A673 (cell line): ENCODE results near the gene TMEM163. TPM values are rescaled to one million over a fixed set of nuclear protein-coding genes. Genes with fewer than 3 reads are reported as not detected.

Experiments
- BruUV-seq: library from RNA; stranded (reverse); fragments of 400-500 nt; replicated peaks from 2 replicates; lab custom pipeline; 2021; lab: Mats Ljungman, UMichigan
- CTCF ChIA-PET: fragments of 300-600 bp; sonication (Branson Sonifier 250); formaldehyde crosslinking; loops from one replicate; lab custom pipeline; 2022; ENCODE audit warnings: antibody characterized with exemption; lab: Charles Lee
- POLR2A ChIA-PET: fragments of 300-600 bp; sonication (Branson Sonifier 250); formaldehyde crosslinking; loops from one replicate; lab custom pipeline; 2022; ENCODE audit warnings: antibody characterized with exemption; ENCODE audit not compliant: low non-redundant PET; lab: Charles Lee
- DNase-seq: peaks from one replicate; pipeline ENCODE4 v3.0.0-alpha.2; 2015; ENCODE audit warnings: low spot score
- H3K27ac ChIP-seq: fragments of 200-600 bp; sonication (generic); 2 replicates; pipeline ENCODE4 v1.5.1; 2016; ENCODE audit warnings: mixed run types, low read depth, mild to moderate bottlenecking, mixed read lengths, antibody characterized with exemption, low read length; ENCODE audit not compliant: poor library complexity, severe bottlenecking
- H3K27me3 ChIP-seq: fragments of 200-600 bp; sonication (generic); replicated peaks from 2 replicates; pipeline ENCODE4 v1.6.1; 2017; ENCODE audit warnings: mixed run types, low read depth, mild to moderate bottlenecking, mixed read lengths, antibody characterized with exemption, low read length; ENCODE audit not compliant: insufficient read depth, poor library complexity
- H3K36me3 ChIP-seq: fragments of 200-600 bp; sonication (generic); 2 replicates; pipeline ENCODE4 v1.6.1; 2016; ENCODE audit warnings: mixed run types, mild to moderate bottlenecking, mixed read lengths, antibody characterized with exemption, low read length; ENCODE audit not compliant: insufficient read depth, poor library complexity, severe bottlenecking
- H3K4me1 ChIP-seq: fragments of 200-600 bp; sonication (generic); 2 replicates; pipeline ENCODE4 v1.6.1; 2017; ENCODE audit warnings: mixed run types, mild to moderate bottlenecking, mixed read lengths, antibody characterized with exemption, low read length; ENCODE audit not compliant: insufficient read depth, poor library complexity, severe bottlenecking
- H3K4me3 ChIP-seq: fragments of 200-600 bp; sonication (generic); 2 replicates; pipeline ENCODE4 v1.5.1; 2016; ENCODE audit warnings: low read depth, mixed run types, mild to moderate bottlenecking, mixed read lengths, low read length; ENCODE audit not compliant: poor library complexity, severe bottlenecking
- H3K9me3 ChIP-seq: fragments of 200-600 bp; sonication (generic); 2 replicates; pipeline ENCODE4 v1.6.1; 2016; ENCODE audit warnings: mixed run types, low read depth, mild to moderate bottlenecking, mixed read lengths, antibody characterized with exemption, low read length; ENCODE audit not compliant: poor library complexity, severe bottlenecking
- EZH2 ChIP-seq: fragments of 200-600 bp; sonication (generic); IDR thresholded peaks from 2 replicates; pipeline ENCODE4 v1.6.1; 2017; ENCODE audit warnings: borderline replicate concordance, low read depth, mild to moderate bottlenecking, mixed read lengths, antibody characterized with exemption, low read length; ENCODE audit not compliant: poor library complexity, severe bottlenecking
- intact Hi-C: fragments of 100-400 bp; cut with micrococcal nuclease; formaldehyde crosslinking; loops from one replicate; pipeline ENCODE4 v1.10.0; 2022; ENCODE audit not compliant: unreplicated experiment
- total RNA-seq: library from RNA; stranded (reverse); gene quantifications from 2 replicates; pipeline ENCODE4 v1.2.3, GENCODE V29; 2021
- TF ChIP-seq, protein P1 (sequence below): fragments of 300-800, 200-600 bp; sonication (generic); conservative IDR thresholded peaks from 2 replicates; pipeline ENCODE4 v1.5.1; 2017; ENCODE audit warnings: low read depth, mild to moderate bottlenecking, antibody characterized with exemption, low read length, moderate library complexity, mixed read lengths

TMEM163 gene
- total RNA-seq, 1 experiment from 2014 or later = not detected

DNA sequence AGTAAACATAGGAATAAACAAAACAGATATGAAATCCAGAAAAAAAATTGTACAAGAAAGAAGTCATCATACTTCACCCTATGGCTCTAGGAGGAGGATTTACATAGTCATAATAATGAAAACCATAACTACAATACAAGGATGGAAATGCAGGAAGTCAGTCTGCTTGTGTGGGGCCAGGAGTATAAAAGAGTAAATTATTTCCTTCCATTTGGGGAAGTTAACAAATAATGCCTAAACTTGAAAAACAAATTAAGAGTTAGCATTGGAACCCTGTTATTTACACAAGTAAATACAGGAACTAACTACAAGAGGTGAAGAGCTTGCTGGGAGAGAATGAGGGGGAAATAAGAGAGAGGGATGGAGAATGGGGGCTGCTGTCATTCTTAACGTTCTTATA lies 15.4 kb downstream of the TMEM163 start:
- intact Hi-C loops = no loop called here
- POLR2A ChIA-PET = no interaction called here
- DNase-seq = no peak
- TF ChIP-seq, protein P1, sequence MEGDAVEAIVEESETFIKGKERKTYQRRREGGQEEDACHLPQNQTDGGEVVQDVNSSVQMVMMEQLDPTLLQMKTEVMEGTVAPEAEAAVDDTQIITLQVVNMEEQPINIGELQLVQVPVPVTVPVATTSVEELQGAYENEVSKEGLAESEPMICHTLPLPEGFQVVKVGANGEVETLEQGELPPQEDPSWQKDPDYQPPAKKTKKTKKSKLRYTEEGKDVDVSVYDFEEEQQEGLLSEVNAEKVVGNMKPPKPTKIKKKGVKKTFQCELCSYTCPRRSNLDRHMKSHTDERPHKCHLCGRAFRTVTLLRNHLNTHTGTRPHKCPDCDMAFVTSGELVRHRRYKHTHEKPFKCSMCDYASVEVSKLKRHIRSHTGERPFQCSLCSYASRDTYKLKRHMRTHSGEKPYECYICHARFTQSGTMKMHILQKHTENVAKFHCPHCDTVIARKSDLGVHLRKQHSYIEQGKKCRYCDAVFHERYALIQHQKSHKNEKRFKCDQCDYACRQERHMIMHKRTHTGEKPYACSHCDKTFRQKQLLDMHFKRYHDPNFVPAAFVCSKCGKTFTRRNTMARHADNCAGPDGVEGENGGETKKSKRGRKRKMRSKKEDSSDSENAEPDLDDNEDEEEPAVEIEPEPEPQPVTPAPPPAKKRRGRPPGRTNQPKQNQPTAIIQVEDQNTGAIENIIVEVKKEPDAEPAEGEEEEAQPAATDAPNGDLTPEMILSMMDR = no peak
- no peak for TF ChIP-seq EZH2
- no TSS peak for BruUV-seq
- H3K27me3 ChIP-seq = peaks cover 39% of the 10 kb centered on the region
- H3K27ac ChIP-seq = no peak overlapping the region
- no peaks in the 10 kb centered on the region for H3K9me3 ChIP-seq
- H3K4me3 ChIP-seq = no peak overlapping the region
- H3K36me3 ChIP-seq = no peaks in the 10 kb centered on the region
- CTCF ChIA-PET = no interaction called here
- H3K4me1 ChIP-seq = no peaks in the 10 kb centered on the region

DNA sequence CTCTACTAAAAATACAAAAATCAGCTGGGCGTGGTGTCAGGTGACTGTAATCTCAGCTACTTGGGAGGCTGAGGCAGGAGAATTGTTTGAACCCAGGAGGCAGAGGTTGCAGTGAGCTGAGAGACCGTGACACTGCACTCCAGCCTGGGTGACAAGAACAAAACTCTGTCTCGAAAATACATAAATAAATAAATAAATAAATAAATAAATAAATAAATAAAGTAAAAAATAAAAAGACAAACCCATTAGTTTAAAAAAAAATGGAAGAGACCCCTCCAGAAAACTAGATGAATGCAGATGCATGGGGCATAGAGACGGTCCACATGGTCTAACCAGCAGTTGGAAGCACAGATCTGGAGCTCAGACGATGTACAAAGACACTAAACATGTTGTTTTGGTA lies 18.1 kb downstream of the TMEM163 start:
- ChIA-PET POLR2A (no interaction called here), CTCF (no interaction called here)
- DNase-seq = no peak
- TF ChIP-seq EZH2 = no peak
- TF ChIP-seq, protein P1 = no peak
- Histone ChIP-seq H3K4me3 (no peak overlapping the region), H3K27ac (no peak overlapping the region), H3K36me3 (no peaks in the 10 kb centered on the region), H3K27me3 (peaks cover 31% of the 10 kb centered on the region), H3K9me3 (no peaks in the 10 kb centered on the region), H3K4me1 (no peaks in the 10 kb centered on the region)
- intact Hi-C loops = no loop called here
- BruUV-seq = no TSS peak

DNA sequence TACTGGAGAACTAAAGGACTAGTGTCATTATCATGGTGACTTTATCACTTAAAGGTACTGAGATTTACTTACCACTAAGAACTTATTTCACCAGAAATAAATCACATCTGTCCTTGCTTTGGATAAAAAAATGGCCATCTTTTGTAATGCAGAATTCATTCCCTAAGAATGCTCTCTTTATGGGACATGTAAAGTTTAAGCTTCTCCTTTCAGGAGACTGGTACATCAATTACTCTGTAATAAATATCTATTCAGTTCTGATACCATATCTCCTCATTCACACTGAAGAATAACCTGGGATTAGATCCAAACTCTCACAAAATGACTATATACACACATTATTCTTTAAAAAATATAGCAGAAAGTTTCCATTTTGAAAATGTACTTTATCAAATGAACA lies 24.4 kb downstream of the TMEM163 start:
- Histone ChIP-seq H3K9me3 (no peaks in the 10 kb centered on the region), H3K4me1 (no peaks in the 10 kb centered on the region), H3K4me3 (no peak overlapping the region), H3K36me3 (no peaks in the 10 kb centered on the region), H3K27ac (no peak overlapping the region), H3K27me3 (peaks cover 13% of the 10 kb centered on the region)
- TF ChIP-seq, protein P1 = no peak
- intact Hi-C loops = no loop called here
- CTCF ChIA-PET = no interaction called here
- POLR2A ChIA-PET = no interaction called here
- no TSS peak for BruUV-seq
- no peak for DNase-seq
